NCI-H226 (cell line): ENCODE data around the gene TIMM10B.

Source experiments
- DNase-seq: peaks from one replicate; pipeline ENCODE4 v3.0.0-alpha.2; 2015

The TIMM10B gene

DNA sequence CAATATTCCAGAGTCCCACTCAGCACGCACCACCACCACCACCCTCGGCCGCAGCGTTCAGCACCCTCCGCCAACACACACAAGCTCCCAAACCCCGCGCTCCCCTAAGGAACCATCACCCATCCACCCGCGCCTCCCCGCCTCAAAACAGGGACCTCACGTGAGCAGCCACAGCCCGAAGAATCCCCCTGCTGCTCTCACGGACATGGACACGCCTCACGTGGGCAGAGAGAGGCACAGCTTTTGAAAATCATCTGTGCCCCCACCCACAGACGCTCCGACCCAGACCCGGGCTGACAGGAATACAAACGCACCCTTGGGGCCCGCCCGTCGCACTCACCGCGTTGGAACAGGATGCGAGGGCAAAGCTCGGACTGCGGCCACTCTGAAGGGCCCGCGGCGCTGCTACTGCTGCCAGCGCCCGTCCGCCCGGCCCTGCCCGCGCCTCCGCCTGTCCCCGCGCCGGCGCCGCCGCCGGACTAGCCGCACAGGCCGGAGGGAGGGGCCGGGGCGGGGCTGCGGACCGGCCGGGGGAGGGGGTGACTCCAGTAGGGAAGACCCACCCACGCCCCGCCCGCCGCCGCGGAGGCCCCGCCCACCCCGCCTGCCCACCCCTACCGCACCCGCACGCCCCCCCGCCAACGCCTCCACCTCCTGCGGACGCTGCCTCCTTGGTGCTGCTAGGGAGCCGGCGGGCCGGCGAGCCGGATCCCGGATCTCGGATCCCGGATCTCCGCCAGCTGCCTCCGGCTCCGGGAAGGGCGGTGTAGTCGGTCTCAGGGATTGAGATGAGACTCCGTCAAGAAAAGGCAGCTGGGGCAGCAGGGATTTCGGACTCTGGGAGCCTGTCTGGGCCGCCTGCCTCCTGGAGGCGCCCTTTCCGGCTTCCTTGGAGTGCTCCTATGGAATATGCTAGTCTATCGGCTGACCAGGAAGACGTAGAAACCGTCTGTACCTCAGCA lies 7.6 kb upstream of the TIMM10B start, which contains the start of gene TRIM3:
TSS of gene TRIM3 (minus strand) at position 491 of the 962 bp plus-strand sequence. CDS start 8,246 bp downstream, outside the sequence.
- peak; percentile 62 for DNase-seq

- DNase-seq = no peak
These were observed 6.9 kb upstream of the TIMM10B start for GRCh38 chr11:6474413-6474792.

- no peak for DNase-seq
These were observed 6.3 kb upstream of the TIMM10B start for GRCh38 chr11:6474806-6475500.

DNA sequence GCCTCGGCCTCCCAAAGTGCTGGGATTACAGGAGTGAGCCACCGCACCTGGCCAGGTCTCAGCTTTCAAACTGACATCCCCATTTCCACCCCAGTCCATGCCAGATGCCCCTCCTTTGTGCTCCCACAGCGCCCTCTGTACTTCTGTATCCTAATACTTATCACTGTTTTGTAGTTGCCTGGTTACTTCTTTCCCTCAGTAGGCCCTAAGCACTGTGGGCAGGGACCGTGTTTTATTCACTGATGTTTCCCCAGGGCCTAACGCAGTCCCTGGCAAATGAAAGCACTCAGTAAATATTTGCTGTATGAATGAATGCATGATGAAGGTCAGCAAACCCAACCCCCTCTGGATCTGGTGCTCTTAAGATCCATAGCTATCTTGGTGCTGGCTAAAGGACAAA lies 5.4 kb upstream of the TIMM10B start:
- DNase-seq = no peak

- DNase-seq = peak; percentile 11
These were observed 4.7 kb upstream of the TIMM10B start for GRCh38 chr11:6476571-6476970.

DNA sequence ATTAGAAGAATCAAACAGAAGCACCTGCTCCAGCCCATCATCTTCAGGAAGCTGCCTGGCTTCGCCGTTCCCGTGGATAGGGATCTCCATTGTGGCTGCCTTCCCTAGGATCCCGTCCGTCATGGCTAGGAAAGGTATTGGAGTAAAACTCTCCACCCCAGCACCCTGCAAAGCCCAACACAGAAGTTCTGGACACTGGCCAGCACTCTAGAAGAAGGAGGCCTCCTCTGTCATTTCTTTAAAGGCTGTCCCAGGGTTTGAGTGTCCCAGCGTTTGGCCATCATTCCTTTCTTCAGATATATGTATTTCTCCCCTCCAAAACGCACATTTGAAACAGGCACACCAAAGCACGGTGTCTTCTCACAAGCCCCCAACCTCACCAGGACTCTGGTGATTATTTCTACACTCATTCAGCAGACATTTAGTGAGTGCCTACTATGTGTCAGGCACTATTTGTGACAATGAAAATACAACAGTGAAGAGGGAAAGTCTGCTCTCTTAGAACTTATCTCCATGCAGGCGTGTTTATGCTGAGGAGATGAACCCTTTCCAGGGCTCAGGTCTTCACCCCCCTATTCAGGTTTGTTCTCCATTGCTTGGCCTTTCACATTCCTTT lies 894 bp upstream of the TIMM10B start:
- DNase-seq = no peak

- DNase-seq = no peak
These were observed 599 bp downstream of the TIMM10B start for GRCh38 chr11:6481924-6482275.

DNA sequence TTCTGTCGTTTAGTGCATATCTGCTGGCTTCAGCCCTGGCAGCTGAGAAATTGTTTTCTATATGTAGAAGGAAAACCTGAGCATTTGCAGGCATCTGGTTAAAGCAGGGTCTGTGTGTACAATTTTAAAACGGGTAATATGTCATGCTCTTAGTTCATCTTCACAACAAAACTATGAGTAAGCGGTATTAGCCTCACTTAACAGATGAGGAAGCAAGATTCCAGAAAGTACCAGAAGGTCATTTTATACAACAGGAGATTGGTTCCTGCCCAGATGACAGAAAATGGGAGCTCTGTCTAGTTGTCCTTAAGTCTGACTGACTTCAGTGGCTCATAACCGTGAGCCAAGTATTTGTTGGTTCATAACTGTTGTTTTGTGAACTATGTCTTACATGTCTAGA lies 1.1 kb downstream of the TIMM10B start:
- DNase-seq = no peak

- no peak for DNase-seq
These were observed 1.7 kb downstream of the TIMM10B start for GRCh38 chr11:6483015-6483414.

GRCh38 chr11:6485661-6486060 lies 4.4 kb downstream of the TIMM10B start:
- DNase-seq = peak; percentile 15

- DNase-seq = no peak
These were observed 5.0 kb downstream of the TIMM10B start for GRCh38 chr11:6486256-6486655.

- DNase-seq = no peak
These were observed 5.6 kb downstream of the TIMM10B start for GRCh38 chr11:6486938-6487337.

DNA sequence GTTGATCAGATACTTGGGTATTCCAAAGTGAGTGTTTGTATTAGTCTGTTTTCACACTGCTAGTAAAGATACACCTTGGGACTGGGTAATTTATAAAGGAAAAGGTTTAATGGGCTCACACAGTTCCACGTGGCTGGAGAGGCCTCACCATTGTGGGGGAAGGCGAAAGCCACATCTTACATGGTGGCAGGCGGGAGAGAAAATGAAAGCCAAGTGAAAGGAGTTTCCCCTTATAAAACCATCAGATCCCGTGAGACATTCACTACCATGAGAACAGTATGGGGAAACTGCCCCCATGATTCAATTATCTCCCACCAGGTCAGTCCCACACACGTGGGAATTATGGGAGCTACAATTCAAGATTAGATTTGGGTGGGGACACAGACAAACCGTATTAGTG lies 7.0 kb downstream of the TIMM10B start:
- DNase-seq = no peak

DNA sequence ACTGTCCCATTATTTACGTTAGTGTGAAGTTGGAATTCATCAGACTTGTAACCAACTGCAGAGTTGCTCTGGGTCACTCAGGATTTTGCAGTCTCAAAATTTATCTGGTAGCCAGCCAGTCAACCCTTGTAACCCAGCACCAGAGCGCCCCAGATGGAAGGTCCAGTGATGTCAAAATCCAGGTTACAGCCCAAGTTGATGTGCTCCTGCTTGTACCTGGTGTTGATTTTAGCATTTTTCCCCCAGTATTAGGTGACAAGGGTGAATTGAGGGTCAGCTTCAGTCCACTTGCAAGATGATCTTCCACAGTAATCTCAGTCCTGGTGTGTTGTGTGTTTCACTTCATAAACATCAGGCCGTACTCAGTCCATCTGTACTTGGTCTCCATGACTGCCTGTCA lies 7.5 kb downstream of the TIMM10B start:
- no peak for DNase-seq

DNA sequence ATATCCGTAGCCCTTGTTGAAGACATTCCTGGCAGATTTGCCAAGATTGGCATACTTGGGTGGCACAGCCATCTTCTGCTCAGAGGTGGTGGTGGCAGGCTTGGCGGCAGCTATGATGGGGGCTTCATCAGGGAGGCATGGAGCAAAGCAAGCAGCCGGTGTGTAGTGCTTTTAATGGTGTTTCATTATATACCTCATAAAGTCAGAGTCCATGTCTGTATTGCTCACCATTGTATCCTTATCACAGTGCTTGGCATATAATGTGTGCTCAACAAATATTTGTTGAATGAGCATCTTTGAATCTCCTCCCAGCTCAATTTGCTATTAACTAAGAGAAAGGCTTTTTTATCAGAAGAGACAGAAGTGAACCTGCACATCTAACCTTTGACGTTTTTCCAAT lies 8.0 kb downstream of the TIMM10B start:
- DNase-seq = no peak

- DNase-seq = no peak
These were observed 16.0 kb downstream of the TIMM10B start, which contains the start of gene DNHD1 for GRCh38 chr11:6497069-6497839. TSS of gene DNHD1 (plus strand) at chr11:6497280. CDS start at chr11:6498216, 936 bp downstream.

DNA sequence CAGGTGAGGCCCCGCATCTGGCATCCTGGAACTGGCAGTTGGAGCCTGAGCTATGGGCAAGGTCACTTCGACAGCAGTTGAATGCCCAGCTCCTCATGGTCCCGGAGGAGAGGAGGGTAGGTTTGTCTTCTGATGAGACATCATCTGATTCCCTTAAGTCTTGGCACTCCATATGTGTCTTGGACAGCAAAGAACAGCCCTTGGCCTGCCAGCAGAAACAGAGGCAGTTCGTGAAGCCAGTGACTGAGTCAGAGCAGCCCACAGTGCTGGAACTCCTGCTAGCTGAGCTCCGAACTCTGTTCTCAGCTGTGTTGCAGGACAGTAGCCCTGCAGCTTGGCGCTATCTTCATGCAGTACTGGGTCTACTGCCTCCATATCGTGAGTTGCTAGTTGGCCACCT lies 16.8 kb downstream of the TIMM10B start:
- DNase-seq = no peak

DNA sequence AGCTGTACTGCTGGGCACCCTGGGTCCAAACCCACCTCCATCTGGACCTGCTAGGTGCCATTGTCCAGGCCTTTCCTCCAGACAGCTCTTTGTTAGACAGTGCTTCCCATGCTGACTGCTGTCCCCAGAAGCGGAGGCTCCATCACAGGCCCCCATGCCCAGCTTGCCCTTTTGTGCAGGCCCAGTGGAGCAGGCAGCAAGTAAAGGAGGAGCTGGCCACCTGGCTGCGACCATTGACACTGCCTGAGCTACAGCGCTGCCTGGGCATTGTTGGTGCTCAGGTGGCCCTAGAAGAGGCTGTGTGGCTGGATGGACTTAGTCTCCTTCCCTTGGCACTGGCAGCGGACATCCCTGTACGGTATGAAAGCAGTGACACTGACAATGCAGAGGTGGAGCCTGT lies 17.2 kb downstream of the TIMM10B start:
- no peak for DNase-seq

- DNase-seq = no peak
These were observed 21.1 kb downstream of the TIMM10B start for GRCh38 chr11:6502382-6502781.

DNA sequence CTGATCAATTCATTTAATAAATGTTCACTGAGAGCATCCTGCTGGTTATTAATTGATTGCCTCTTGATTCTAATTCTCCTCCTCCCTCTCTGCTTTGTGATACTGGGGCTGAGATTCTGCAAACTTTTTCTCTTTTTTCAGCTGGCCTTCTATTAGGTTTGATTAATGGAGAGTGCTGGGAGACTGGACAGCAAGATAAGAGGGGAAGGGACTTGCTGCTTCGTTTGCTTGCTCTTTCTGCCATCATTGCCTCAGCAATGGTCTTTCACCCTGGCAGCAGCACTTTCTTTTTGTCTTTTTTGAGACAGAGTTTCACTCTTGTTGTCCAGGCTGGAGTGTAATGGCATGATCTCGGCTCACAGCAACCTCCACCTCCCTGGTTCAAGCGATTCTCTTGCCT lies 22.9 kb downstream of the TIMM10B start:
- DNase-seq = no peak

GRCh38 chr11:6505577-6506240 lies 24.4 kb downstream of the TIMM10B start:
- DNase-seq = peak; percentile 9

DNA sequence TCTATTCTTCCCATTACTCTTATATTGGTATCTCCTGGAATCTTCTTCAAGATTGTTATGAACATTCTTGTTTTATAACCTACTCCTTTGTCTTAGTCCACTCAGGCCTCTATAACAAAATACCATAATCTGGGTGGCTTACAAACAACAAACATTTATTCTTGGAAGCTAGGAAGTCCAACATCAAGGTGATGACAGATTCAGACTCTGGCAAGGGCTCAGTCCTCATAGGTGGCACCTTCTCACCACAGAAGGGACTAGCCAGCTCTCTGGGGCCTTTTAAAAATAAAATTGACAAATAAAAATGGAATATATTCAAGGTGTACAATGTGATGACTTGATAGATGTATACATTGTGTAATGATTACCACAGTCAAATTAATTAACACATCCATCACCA lies 35.6 kb downstream of the TIMM10B start:
- no peak for DNase-seq
